Smooth muscle cell (in vitro differentiated cells): ENCODE data around the gene TLK2. TPM values are rescaled to one million over a fixed set of nuclear protein-coding genes. Genes with fewer than 3 reads are reported as not detected.
"Not testable (repeated sequence)": the region's sequence is repeated elsewhere in the genome, so short reads cannot be mapped to it uniquely, and the experiment has no call there.

Experiments used
- DNase-seq: peaks from one replicate; lab custom pipeline; 2025; ENCODE audit not compliant: unreplicated experiment; lab: John Stamatoyannopoulos, UW
- H2AFZ ChIP-seq: fragments of 200-600 bp; sonication (generic); 2 replicates; pipeline ENCODE4 v1.6.0; 2016; ENCODE audit warnings: antibody characterized with exemption, low read depth, mild to moderate bottlenecking
- H3F3A ChIP-seq: fragments of 200-600 bp; sonication (generic); 2 replicates; pipeline ENCODE4 v1.6.0; 2017; ENCODE audit warnings: antibody characterized with exemption, low read depth
- H3K27ac ChIP-seq: fragments of 200-600 bp; sonication (generic); 2 replicates; pipeline ENCODE4 v1.5.1; 2016; ENCODE audit warnings: low read depth, mild to moderate bottlenecking
- H3K27me3 ChIP-seq: fragments of 200-600 bp; sonication (generic); 2 replicates; pipeline ENCODE4 v1.6.1; 2016; ENCODE audit warnings: low read depth, mild to moderate bottlenecking
- H3K36me3 ChIP-seq: fragments of 200-600 bp; sonication (generic); 2 replicates; pipeline ENCODE4 v1.5.1; 2016; ENCODE audit warnings: low read depth
- H3K4me1 ChIP-seq: fragments of 200-600 bp; sonication (generic); 2 replicates; pipeline ENCODE4 v1.5.1; 2016; ENCODE audit warnings: low read depth
- H3K4me2 ChIP-seq: fragments of 200-600 bp; sonication (generic); 2 replicates; pipeline ENCODE4 v1.6.0; 2016; ENCODE audit warnings: mild to moderate bottlenecking
- H3K4me3 ChIP-seq: fragments of 200-600 bp; sonication (generic); 2 replicates; pipeline ENCODE4 v1.5.1; 2016; ENCODE audit warnings: mild to moderate bottlenecking
- H3K79me2 ChIP-seq: fragments of 200-600 bp; sonication (generic); 2 replicates; pipeline ENCODE4 v1.6.0; 2016; ENCODE audit warnings: low read depth, mild to moderate bottlenecking
- H3K9ac ChIP-seq: fragments of 200-600 bp; sonication (generic); 2 replicates; pipeline ENCODE4 v1.6.0; 2016; ENCODE audit warnings: low read depth
- H3K9me3 ChIP-seq: fragments of 200-600 bp; sonication (generic); replicated peaks from 2 replicates; pipeline ENCODE4 v1.5.1; 2016; ENCODE audit warnings: low read depth
- H4K20me1 ChIP-seq: fragments of 200-600 bp; sonication (generic); 2 replicates; pipeline ENCODE4 v1.6.0; 2016; ENCODE audit warnings: low read depth
- WGBS: methylation state at CpG from one replicate; pipeline ENCODE4 v1.1.7; 2016; ENCODE audit warnings: low lambda C conversion rate; 5-methylcytosine and 5-hydroxymethylcytosine counted together
- polyA plus RNA-seq: library from polyadenylated mRNA; unstranded; fragments of >200 nt; fragmentation: Nextera tagmentation; extraction: Ambion mirVana; gene quantifications from 2 replicates; pipeline ENCODE4 v1.2.1, GENCODE V29; 2016
- total RNA-seq: library from RNA; depleted of rRNA; stranded (reverse); fragments of >200 nt; gene quantifications from 2 replicates; pipeline ENCODE4 v1.2.3, GENCODE V29; 2014

The TLK2 gene
- total and polyA plus RNA-seq, 2 experiments from 2014 or later: 15.9 to 29.2 TPM

DNA sequence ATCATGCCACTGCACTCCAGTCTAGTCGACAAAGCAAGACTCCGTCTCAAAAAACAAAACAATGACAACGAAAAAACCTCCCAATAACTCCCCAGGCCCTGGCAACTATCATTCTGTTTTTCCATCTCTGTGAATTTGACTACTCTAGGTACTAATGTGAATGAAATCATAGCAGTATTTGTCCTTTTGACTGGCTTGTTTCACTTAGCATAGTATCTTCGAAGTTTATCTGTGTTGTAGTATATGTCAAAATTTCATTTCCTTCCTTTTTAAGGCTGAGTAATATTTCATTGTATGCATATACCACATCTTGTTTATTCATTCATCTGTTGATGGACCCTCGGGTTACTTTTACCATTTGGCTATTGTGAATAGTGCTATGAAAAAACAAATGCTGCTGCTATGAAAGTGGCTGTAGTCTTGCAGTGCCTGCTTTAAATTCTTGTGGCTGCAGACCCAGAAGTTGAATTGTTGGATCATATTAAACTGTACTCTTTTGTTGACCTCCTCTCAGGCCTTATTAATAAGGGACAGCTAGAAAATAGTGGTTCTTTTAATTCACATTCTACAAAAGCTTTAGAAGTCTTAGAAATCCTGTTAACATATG lies 14.5 kb downstream of the TLK2 start:
- H3K4me3 ChIP-seq, H3K4me1 ChIP-seq, H3F3A ChIP-seq, H2AFZ ChIP-seq, H3K27ac ChIP-seq, H3K9ac ChIP-seq, H3K4me2 ChIP-seq, DNase-seq, H3K36me3 ChIP-seq, H3K9me3 ChIP-seq, H3K27me3 ChIP-seq: not testable (repeated sequence)
- 94% methylated on average over 5 of the region's 5 CpGs for WGBS
- Histone ChIP-seq H3K79me2 (peaks cover 97% of the 10 kb centered on the region), H4K20me1 (peaks cover 95% of the 10 kb centered on the region)

DNA sequence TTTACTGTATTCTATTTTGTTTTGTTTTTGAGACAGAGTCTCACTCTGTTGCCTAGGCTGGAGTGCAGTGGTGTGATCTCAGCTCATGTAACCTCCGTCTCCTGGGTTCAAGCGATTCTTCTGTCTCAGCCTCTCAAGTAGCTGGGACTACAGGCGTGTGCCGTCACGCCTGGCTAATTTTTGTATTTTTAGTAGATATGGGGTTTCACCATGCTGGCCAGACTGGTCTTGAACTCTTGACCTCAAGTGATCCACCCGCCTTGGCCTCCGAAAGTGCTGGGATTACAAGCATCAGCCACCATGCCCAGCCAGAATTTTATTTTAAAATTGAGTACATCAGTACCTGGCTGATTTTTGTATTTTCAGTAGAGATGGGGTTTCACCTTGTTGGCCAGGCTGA lies 15.4 kb downstream of the TLK2 start:
- H3F3A ChIP-seq, H3K9ac ChIP-seq, H3K27me3 ChIP-seq, DNase-seq, H3K27ac ChIP-seq, H3K4me3 ChIP-seq, H3K36me3 ChIP-seq, H3K4me1 ChIP-seq, H3K4me2 ChIP-seq, H2AFZ ChIP-seq, H3K9me3 ChIP-seq: not testable (repeated sequence)
- Histone ChIP-seq H4K20me1 (peaks cover 97% of the 10 kb centered on the region), H3K79me2 (peaks cover 98% of the 10 kb centered on the region)
- WGBS: 97% methylated on average over 7 of the region's 7 CpGs

DNA sequence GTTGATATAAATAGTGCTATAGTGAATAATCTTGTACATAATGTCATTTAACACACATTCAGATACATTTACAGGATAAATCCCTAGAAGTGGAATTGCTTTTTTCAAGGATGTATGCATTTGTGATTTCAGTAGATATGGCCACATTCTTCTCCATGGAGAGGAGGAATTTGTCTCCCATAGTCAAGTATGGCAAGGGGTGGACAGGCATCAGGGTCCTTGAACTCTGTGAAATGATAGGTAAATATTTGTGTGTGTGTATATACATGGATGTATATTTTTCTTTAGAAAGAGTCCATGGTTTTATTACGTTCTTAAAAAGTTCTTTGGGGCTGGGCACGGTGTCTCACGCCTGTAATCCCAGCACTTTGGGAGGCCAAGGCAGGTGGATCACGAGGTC lies 17.7 kb downstream of the TLK2 start:
- peaks cover 94% of the 10 kb centered on the region for H4K20me1 ChIP-seq
- H3K36me3 ChIP-seq: not testable (repeated sequence)

DNA sequence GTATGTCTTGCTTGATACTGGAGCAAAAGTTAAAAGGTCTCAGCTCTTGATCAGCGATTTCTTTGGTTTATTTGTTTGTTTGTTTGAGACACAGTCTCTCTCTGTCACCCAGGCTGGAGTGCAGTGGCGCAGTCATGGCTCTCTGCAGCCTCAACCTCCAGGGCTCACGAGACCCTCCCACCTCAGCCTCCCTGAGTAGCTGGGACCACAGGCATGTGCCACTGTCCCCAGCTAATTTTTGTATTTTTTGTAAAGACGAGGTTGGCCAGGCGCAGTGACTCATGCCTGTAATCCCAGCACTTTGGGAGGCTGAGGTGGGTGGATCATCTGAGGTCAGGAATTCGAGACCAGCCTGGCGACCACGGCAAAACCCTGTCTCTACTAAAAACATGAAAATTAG lies 20.2 kb downstream of the TLK2 start:
- WGBS: 49% methylated on average over 8 of the region's 8 CpGs
- not testable (repeated sequence) for H3K4me2 ChIP-seq, DNase-seq, H3K4me1 ChIP-seq, H2AFZ ChIP-seq, H3K27me3 ChIP-seq, H3K9me3 ChIP-seq, H3F3A ChIP-seq, H3K36me3 ChIP-seq, H3K4me3 ChIP-seq, H3K9ac ChIP-seq
- Histone ChIP-seq H3K27ac (peak overlapping the region; percentile 33), H4K20me1 (peaks cover 89% of the 10 kb centered on the region), H3K79me2 (peaks cover 94% of the 10 kb centered on the region)

More for the DNA sequence above, 17.7 kb downstream of the TLK2 start:
- not testable (repeated sequence) for H3K4me1 ChIP-seq, H3K9ac ChIP-seq, H3K4me3 ChIP-seq, H3K27ac ChIP-seq, DNase-seq, H2AFZ ChIP-seq, H3K9me3 ChIP-seq, H3F3A ChIP-seq, H3K4me2 ChIP-seq, H3K27me3 ChIP-seq
- peaks cover 96% of the 10 kb centered on the region for H3K79me2 ChIP-seq
- WGBS: 98% methylated on average over 4 of the region's 4 CpGs

DNA sequence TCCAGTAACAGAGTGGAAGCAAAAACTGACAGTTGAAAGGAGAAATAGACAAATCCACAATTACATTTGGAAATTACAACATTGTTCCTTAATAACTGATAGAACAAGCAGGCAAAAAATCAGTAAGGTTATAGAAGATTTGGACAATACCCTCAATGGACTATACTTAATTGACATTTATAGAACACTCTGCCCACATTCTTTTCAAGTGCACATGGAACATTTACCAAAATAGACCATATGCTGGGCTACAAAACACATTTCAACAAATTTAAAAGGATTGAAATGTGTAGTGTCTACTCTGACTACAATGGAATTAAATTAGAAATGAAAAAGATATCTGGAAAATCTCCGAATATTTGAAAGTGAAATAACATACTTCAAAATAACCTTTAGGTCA lies 21.8 kb downstream of the TLK2 start:
- H3K4me1 ChIP-seq, H3K36me3 ChIP-seq, H3K27me3 ChIP-seq, H3K4me3 ChIP-seq, DNase-seq, H3K4me2 ChIP-seq, H2AFZ ChIP-seq, H3K27ac ChIP-seq, H3K9ac ChIP-seq, H3F3A ChIP-seq, H3K9me3 ChIP-seq: not testable (repeated sequence)
- 95% methylated on average over 1 of the region's 1 CpG for WGBS
- peaks cover 93% of the 10 kb centered on the region for H3K79me2 ChIP-seq
- H4K20me1 ChIP-seq: peaks cover 90% of the 10 kb centered on the region

DNA sequence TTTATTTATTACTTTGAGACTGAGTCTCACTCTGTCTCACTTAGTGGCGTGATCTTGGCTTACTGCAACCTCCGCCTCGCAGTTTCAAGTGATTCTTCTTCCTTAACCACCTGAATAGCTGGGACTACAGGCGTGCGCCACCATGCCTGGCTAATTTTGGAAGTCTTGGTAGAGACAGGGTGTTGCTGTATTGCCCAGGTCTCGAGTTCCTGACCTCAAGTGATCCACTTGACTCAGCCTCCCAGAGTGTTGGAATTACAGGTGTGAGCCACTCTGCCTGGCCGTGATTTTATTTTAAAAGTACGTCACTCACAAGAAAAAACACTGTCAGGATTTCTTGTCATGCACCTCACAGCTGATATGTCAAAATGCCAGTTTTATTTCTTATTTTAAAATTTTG lies 26.2 kb downstream of the TLK2 start:
- not testable (repeated sequence) for H3K9me3 ChIP-seq, H3K27ac ChIP-seq, H3F3A ChIP-seq, DNase-seq, H3K9ac ChIP-seq, H3K36me3 ChIP-seq, H3K4me1 ChIP-seq, H2AFZ ChIP-seq, H3K4me2 ChIP-seq, H3K27me3 ChIP-seq, H3K4me3 ChIP-seq
- peaks cover 90% of the 10 kb centered on the region for H3K79me2 ChIP-seq
- WGBS: 98% methylated on average over 8 of the region's 8 CpGs
- H4K20me1 ChIP-seq: peaks cover 86% of the 10 kb centered on the region

DNA sequence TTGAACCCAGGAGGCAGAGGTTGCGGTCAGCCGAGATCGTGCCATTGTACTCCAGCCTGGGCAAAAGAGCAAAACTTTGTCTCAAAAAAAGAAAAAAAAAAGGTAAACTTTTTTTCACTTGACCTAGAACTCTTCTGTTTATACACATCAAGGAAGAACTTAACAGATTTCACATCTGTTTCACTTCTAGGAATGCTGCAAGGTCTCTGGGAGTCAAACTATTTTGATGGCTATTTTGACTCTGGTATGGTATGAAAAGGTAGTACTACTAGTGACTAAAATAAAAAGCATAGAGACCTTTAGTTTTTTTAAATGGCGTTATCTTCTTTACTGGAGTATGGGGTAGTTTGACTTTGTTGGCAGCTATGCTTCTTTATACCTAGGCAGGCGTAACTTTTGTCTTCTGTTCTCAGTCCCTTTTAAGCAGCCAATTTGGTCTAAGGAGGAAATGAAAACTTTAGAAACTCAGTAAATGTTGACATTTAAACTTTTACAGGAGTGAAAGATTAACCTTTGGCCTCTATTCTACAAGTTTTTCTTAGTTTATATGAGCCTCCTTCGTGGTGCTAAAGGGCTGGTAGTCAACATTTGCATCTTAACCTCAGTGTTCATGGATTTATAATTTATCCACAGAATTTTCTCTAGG lies 28.7 kb downstream of the TLK2 start:
- not testable (repeated sequence) for H3K27ac ChIP-seq, H3K9me3 ChIP-seq, H3K27me3 ChIP-seq, H3K4me1 ChIP-seq, H3K9ac ChIP-seq, H3F3A ChIP-seq, DNase-seq, H2AFZ ChIP-seq, H3K4me2 ChIP-seq, H3K36me3 ChIP-seq, H3K4me3 ChIP-seq
- H4K20me1 ChIP-seq: peaks cover 88% of the 10 kb centered on the region
- 84% methylated on average over 6 of the region's 6 CpGs for WGBS
- peaks cover 94% of the 10 kb centered on the region for H3K79me2 ChIP-seq

DNA sequence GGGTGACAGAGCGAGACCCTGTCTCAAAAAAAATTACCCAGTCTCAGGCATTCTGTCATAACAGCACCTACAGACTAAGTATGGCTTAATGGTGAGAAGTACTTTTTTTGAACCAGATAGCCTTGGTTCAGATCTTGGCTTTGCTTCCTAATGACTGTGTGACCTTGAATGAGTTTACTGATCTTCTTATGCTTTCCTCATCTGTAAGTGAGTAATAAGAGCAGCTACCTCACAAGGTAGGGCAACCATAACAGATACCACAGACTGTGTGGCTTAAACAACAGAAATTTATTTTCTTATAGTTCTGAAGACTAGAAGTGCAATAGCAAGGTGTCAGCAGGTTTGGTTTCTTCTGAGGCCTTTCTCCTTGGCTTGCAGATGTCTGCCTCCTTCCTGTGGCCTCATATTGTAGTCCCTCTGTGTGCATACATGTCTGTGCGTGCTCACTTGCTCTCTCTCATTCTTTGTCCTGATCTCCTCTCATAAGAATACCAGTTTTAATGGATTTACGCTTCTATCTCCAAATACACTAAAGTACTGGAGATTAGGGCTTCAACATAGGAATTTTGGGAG lies 31.7 kb downstream of the TLK2 start:
- H3K4me3 ChIP-seq, H3K36me3 ChIP-seq, H2AFZ ChIP-seq, H3K4me1 ChIP-seq, H3F3A ChIP-seq, H3K27me3 ChIP-seq, H3K4me2 ChIP-seq, H3K9ac ChIP-seq, H3K27ac ChIP-seq, DNase-seq, H3K9me3 ChIP-seq: not testable (repeated sequence)
- Histone ChIP-seq H4K20me1 (peaks cover 92% of the 10 kb centered on the region), H3K79me2 (peaks cover 95% of the 10 kb centered on the region)
- WGBS: 94% methylated on average over 3 of the region's 3 CpGs
